ENCODE data around the gene MAP3K10.

GRCh38 chr19:40238775-40239174 is 47.5 kb downstream of the MAP3K10 start:
- no peak for TF ChIP-seq POLR2A (IDR thresholded peaks at IDR 0.05; ENCODE audit: low read length)
- TF ChIP-seq GATA1 (IDR thresholded peaks at IDR 0.05; ENCODE audit: low read depth, low read length) = no peak
